ENCODE measurements around the gene ASIC4. TPM values are rescaled to one million over a fixed set of nuclear protein-coding genes. Genes with fewer than 3 reads are reported as not detected.

The ASIC4 gene
- total and polyA plus RNA-seq, 2 experiments from 2014 or later, result not detected

- H3K36me3 ChIP-seq (replicated peaks; ENCODE audit: insufficient read depth, low read depth), result no peaks in the 10 kb centered on the region
- H3K27ac ChIP-seq, result no peak overlapping the region
- WGBS (ENCODE audit: low lambda C conversion rate, missing lambda C conversion rate), result 95% methylated on average over 20 of the region's 20 CpGs
- no peaks in the 10 kb centered on the region for H3K9me3 ChIP-seq (ENCODE audit: low read depth)
- no peaks in the 10 kb centered on the region for H4K20me1 ChIP-seq (ENCODE audit: insufficient read depth, poor library complexity, severe bottlenecking)
- TF ChIP-seq EZH2 (IDR thresholded peaks at IDR 0.05; ENCODE audit: borderline replicate concordance) (no peak), EZH2phosphoT487 (IDR thresholded peaks at IDR 0.05; ENCODE audit: low read depth, severe bottlenecking, unreplicated experiment) (no peak)
- TF ChIP-seq, protein P1, sequence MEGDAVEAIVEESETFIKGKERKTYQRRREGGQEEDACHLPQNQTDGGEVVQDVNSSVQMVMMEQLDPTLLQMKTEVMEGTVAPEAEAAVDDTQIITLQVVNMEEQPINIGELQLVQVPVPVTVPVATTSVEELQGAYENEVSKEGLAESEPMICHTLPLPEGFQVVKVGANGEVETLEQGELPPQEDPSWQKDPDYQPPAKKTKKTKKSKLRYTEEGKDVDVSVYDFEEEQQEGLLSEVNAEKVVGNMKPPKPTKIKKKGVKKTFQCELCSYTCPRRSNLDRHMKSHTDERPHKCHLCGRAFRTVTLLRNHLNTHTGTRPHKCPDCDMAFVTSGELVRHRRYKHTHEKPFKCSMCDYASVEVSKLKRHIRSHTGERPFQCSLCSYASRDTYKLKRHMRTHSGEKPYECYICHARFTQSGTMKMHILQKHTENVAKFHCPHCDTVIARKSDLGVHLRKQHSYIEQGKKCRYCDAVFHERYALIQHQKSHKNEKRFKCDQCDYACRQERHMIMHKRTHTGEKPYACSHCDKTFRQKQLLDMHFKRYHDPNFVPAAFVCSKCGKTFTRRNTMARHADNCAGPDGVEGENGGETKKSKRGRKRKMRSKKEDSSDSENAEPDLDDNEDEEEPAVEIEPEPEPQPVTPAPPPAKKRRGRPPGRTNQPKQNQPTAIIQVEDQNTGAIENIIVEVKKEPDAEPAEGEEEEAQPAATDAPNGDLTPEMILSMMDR (IDR thresholded peaks at IDR 0.05; ENCODE audit: poor library complexity), result no peak
- H3K27me3 ChIP-seq, result no peaks in the 10 kb centered on the region
- no peaks in the 10 kb centered on the region for H3K79me2 ChIP-seq
- DNase-seq (ENCODE audit: low spot score), result no peak
- H2AFZ ChIP-seq, result no peak overlapping the region
- no peaks in the 10 kb centered on the region for H3K9me2 ChIP-seq (replicated peaks; ENCODE audit: insufficient read depth)
- H3K4me2 ChIP-seq, result no peak overlapping the region
- H3K4me3 ChIP-seq, result no peak overlapping the region
- no peaks in the 10 kb centered on the region for H3K4me1 ChIP-seq (ENCODE audit: insufficient read depth)
Measured at GRCh38 chr2:219559156-219559915, 45.1 kb downstream of the ASIC4 start.

DNA sequence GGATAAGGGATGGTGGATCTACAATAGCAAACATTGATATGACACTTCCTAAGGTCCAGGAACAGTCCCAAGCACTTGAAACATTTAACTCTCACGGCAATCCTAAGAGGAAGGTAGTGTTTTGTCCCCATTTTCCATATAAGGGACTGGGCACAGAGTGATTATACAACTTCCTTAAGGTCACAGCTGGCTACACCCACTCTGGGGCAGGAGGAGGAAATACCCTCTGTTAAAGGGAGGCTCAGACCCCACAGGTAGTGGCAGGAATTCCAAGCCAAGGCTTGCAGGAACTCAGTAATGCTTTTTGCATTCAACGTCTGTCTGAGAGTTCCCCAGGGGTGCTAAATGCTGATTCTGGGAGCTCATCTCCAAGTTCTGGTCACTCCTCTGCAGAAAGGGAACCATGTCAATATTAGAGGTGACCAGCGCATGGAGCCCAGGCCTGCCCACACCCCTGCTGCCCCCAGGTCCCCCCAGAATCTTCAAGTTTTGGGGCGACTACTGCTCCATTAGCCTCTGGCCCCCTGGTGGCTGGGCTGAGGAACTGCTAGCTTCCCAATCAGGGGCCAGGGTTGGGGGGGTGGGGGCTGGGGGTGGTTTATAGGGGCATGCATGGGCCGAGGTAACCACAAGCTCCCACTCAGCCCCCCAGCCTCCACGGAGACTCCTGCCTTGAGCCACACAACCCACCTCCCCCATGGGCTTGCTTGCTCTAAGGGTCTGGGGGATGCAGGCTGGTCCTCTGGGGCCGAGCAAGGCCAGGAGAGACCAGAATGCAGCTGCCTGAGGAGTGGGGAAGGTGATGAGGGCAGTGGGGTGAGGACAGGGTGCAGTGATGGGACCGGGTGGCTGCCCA lies 46.0 kb downstream of the ASIC4 start:
- no peak for DNase-seq (ENCODE audit: low spot score)
- no peaks in the 10 kb centered on the region for H3K36me3 ChIP-seq (replicated peaks; ENCODE audit: insufficient read depth, low read depth)
- no peaks in the 10 kb centered on the region for H3K27me3 ChIP-seq
- WGBS (ENCODE audit: low lambda C conversion rate, missing lambda C conversion rate), result 62% methylated on average over 6 of the region's 8 CpGs
- no peaks in the 10 kb centered on the region for H3K4me1 ChIP-seq (ENCODE audit: insufficient read depth)
- no peaks in the 10 kb centered on the region for H3K9me3 ChIP-seq (ENCODE audit: low read depth)
- no peaks in the 10 kb centered on the region for H3K79me2 ChIP-seq
- no peak overlapping the region for H3K4me2 ChIP-seq
- no peaks in the 10 kb centered on the region for H4K20me1 ChIP-seq (ENCODE audit: insufficient read depth, poor library complexity, severe bottlenecking)
- TF ChIP-seq EZH2phosphoT487 (IDR thresholded peaks at IDR 0.05; ENCODE audit: low read depth, severe bottlenecking, unreplicated experiment), result no peak
- TF ChIP-seq, protein P1 (IDR thresholded peaks at IDR 0.05; ENCODE audit: poor library complexity), result peak; percentile 62
- no peaks in the 10 kb centered on the region for H3K9me2 ChIP-seq (replicated peaks; ENCODE audit: insufficient read depth)
- H2AFZ ChIP-seq, result no peak overlapping the region
- H3K27ac ChIP-seq, result no peak overlapping the region
- H3K4me3 ChIP-seq, result no peak overlapping the region

- 87% methylated on average over 3 of the region's 3 CpGs for WGBS (ENCODE audit: low lambda C conversion rate, missing lambda C conversion rate)
- no peaks in the 10 kb centered on the region for H4K20me1 ChIP-seq (ENCODE audit: insufficient read depth, poor library complexity, severe bottlenecking)
- no peak overlapping the region for H3K4me2 ChIP-seq
- no peak for DNase-seq (ENCODE audit: low spot score)
- H3K4me3 ChIP-seq, result no peak overlapping the region
- H3K36me3 ChIP-seq (replicated peaks; ENCODE audit: insufficient read depth, low read depth), result no peaks in the 10 kb centered on the region
- TF ChIP-seq EZH2phosphoT487 (IDR thresholded peaks at IDR 0.05; ENCODE audit: low read depth, severe bottlenecking, unreplicated experiment), result no peak
- TF ChIP-seq, protein P1 (IDR thresholded peaks at IDR 0.05; ENCODE audit: poor library complexity), result no peak
- no peak for TF ChIP-seq EZH2 (IDR thresholded peaks at IDR 0.05; ENCODE audit: borderline replicate concordance)
- no peaks in the 10 kb centered on the region for H3K79me2 ChIP-seq
- no peak overlapping the region for H2AFZ ChIP-seq
- no peaks in the 10 kb centered on the region for H3K9me3 ChIP-seq (ENCODE audit: low read depth)
- no peak overlapping the region for H3K27ac ChIP-seq
- H3K9me2 ChIP-seq (replicated peaks; ENCODE audit: insufficient read depth), result no peaks in the 10 kb centered on the region
- H3K4me1 ChIP-seq (ENCODE audit: insufficient read depth), result no peaks in the 10 kb centered on the region
- H3K27me3 ChIP-seq, result no peaks in the 10 kb centered on the region
Measured at GRCh38 chr2:219560893-219561178, 46.6 kb downstream of the ASIC4 start.

Measured in hepatocyte (in vitro differentiated cells).